Hepatic stellate cell (primary cell): ENCODE measurements around the gene TMEM121.

ENCODE experiments used
- DNase-seq: peaks from one replicate; pipeline ENCODE4 v3.0.0; 2011; ENCODE audit warnings: low spot score

Gene TMEM121

GRCh38 chr14:105487449-105487985 is 38.9 kb upstream of the TMEM121 start:
- DNase-seq: no peak

DNA sequence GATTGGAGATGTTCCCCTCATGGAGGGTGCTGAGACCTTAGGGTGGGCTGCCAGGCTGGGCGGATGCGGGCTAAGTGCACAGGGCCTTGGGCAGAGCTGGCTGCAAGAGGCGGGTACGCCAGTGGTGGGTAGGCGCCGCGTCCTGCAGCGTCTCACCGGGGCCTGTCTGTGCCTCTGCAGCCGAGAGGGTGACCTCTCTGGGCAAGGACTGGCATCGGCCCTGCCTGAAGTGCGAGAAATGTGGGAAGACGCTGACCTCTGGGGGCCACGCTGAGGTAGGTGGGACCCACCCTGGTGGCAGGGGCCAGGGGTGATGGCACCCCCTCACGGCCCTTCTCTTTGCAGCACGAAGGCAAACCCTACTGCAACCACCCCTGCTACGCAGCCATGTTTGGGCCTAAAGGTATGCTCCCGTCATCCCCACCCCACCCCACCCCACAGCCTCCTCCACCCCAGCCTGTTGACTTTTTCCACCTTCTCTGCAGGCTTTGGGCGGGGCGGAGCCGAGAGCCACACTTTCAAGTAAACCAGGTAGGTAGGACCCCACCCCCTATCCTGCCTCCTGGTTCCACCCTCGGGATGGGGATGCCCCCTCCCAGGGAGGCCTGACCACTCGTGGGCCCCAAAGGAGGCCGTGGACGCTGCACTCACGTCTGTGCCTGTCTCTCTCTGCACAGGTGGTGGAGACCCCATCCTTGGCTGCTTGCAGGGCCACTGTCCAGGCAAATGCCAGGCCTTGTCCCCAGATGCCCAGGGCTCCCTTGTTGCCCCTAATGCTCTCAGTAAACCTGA is 38.2 kb upstream of the TMEM121 start:
- no peak for DNase-seq

- DNase-seq: no peak
Measured at GRCh38 chr14:105488781-105489541, 37.4 kb upstream of the TMEM121 start.

DNA sequence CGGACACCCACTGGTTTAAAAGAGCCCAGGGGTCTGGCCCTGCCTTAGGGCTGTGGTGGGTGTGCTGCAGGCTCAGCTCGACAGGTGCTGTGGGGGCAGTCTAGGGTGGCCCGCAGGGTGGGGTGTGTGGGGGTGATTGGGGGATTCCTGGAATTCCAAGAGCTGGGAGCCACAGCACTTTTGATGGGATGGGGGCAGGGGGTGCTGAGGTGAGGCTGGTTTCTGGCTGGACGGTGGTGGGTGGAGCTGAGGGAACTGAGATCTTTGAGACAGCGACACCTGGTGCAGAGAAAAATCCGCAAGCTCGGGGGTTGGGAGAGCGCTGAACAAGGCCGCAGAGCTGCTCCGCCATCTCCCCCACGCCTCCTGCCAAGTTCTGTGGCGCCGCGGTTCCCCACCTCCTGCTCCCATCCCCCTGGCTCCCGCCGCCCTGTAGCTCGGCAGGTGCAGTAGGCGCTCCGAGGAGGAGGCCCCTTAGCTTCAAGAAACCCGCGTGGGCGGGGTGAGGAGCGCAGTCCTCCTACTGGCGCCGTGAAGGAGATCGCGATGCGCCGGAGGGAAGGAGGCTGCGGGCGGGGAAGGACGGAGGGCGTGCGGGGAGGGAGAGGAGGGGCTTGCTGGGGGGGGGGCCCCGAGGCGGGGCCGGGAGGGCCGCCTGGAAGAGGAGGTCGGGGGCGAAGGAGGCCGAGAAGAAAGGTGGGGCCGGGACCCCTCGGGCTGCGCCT is 36.7 kb upstream of the TMEM121 start:
- DNase-seq: peak; percentile 84

- DNase-seq: no peak
Measured at GRCh38 chr14:105490267-105490571, 36.2 kb upstream of the TMEM121 start.

- DNase-seq: peak; percentile 100
Measured at GRCh38 chr14:105490572-105491365, 35.6 kb upstream of the TMEM121 start, which contains the start of gene TEDC1. Gene TEDC1 (plus strand): TSS chr14:105491246. CDS start chr14:105491376, 130 bp downstream.

GRCh38 chr14:105491366-105491973 is 34.9 kb upstream of the TMEM121 start:
- DNase-seq: peak; percentile 64

GRCh38 chr14:105492031-105492970 is 34.1 kb upstream of the TMEM121 start:
- DNase-seq: no peak

DNA sequence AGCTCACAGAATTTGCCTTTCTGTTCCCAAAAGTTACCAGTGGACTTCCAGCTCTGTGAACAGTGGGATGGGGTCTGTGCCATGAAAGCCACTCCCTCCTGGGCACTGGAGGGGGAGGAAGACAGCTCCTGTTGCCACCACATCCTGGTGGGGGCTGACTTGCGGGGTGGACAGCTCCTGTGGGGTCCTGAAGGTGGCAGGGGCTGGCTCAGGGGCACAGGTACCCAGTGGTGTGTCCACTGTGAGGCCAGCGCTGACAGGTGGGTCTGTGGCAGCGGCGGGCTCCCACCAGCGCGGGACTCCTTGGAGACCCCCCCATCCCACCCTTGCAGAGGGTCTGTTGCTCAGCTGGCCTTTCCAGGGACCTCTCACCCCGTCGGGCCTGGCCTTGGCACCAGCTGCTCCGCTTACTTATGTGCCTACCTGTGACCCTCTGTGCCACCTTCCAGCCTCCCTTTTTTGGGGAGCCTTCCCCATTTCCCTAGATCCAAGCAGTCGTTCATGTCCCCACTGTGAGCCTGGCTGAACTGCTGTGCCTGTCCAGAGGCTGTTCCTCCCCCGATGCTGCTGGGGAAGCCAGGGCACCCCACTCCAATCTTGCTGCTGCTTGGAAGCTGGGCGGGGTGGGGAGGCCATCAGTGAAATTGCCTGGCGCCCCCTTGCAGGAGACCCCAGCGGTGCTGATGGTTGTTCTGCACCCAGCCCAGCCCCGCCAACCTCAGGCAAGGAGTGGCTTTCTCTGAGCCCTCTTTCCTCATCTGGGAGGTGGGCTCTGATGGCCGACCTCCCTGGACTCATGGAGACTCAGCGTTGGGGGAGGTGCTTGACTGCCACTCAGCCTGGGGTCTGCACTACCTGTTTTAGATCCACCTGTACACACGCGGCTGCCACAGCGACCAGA is 33.2 kb upstream of the TMEM121 start:
- no peak for DNase-seq

- no peak for DNase-seq
Measured at GRCh38 chr14:105493921-105494605, 32.3 kb upstream of the TMEM121 start.

GRCh38 chr14:105494606-105494929 is 31.8 kb upstream of the TMEM121 start:
- no peak for DNase-seq

GRCh38 chr14:105495101-105495989 is 31.0 kb upstream of the TMEM121 start:
- no peak for DNase-seq

DNA sequence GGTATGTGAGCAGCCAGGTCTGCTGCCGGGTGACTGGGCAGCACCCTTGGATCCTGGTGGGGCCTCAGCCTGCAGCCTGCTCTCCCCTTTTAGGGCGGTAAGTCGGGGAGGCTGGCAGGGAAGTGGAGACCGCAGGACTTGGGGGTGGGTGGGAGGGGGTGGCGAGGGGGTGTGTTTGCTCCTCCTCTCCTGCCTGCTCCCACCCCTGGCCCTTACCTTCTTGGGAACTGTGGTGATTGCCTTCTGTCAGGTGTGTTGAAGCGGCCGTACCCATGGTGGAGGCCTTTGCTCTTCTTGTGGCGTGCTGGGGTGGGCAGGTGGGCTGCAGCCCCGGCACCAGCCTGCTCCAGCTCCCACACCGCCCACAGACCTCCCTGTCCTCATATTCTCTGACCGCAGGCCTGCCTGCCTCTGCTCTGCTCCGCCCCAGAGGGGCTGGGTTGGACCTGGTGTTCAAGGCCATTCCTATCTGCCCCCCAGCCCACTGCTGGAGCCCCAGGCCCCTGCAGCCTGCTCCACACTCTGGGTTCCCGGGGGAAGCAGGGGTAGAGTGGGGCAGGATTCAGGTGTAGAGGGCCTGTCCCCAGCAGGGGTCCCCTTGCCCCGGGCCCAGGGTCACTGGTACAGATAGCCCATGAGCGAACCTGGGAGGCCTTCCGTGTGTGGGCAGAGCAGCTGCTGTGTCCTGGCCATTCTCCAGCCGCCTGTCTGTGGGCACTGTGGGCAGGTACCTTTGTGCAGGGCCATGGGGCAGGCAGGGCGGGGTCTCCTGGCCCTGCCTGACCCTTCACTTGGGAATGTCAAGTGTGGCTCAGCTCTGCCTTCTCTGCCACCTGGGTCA is 30.2 kb upstream of the TMEM121 start:
- DNase-seq: no peak

DNA sequence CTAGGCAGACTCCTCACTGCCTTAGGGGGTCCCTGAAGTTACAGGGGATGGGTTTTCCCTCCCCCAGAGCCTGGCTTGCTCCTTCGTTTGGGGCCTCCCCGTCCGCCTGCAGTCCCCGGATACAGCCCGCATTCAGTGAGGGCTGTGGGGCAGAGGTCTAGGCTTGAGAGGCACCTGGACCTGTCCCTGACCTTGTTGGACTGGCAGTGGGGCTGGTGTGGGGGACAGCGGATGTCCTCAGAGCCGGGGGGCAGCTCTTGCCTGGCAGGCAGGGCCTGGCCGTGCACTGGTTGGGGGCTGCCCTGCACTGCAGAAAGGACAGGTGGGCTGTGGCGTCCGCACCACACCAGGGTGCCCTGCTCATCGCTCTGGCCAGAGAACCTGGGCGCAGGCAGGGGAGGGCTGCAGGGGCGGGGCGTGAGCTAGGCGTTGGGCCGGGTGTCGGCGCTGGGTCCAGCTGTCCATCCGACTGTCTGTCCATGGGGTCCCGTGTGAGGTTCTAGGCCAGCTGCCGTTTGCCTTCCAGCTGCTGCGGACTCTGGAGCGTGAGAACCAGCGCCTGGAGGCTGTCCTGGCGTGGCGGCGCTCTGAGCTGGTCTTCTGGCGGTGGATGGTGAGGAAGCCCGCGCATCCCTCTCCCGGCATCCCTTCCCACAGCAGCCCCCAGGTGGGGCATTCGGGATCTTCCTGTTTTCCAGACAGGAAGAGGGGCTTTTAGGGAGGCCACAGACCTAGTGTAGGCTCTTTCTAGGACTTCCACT is 29.4 kb upstream of the TMEM121 start:
- DNase-seq: no peak

DNA sequence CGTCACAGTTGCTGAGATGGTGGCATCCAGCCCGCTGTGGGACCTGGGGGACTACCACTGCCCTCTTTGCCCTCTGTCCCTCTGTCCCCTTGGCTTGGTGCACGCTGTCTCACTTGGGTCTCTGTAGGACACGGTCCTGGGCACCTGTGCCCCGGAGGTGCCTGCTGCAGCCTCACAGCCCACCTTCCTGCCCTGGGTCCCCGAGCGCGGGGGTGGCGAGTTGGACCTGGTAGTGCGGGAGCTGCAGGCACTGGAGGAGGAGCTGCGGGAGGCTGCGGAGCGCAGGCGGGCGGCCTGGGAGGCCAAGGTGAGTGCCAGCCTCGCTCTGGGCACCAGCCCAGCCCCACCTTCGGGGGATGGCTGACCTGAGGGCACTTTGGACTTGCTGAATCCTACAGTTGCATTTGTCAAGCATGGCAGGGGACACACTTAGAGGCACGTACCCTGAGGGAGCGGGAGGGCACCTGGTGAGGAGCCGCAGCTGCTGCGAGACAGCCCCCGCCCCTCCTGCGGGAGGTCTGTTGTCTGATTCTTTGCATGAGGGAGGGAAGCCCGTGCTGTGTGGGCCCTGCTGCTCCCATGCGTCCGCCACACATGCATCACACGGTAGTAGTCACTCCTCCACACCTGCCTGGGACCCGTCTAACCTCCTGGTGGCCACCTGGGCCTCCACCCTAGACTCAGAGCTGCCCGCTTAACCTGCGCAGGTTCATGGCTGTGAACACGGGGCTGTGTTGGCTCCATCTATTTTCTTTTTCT is 28.5 kb upstream of the TMEM121 start:
- DNase-seq: no peak
